GM19438 (cell line): ENCODE data around the gene DIAPH3.

Source experiments
- ATAC-seq: cut with Tn5 transposase; IDR thresholded peaks from one replicate; pipeline ENCODE4 v1.9.1; 2021; ENCODE audit warnings: low read depth; ENCODE audit not compliant: unreplicated experiment

Gene DIAPH3

GRCh38 chr13:59658027-59658737, 505.5 kb downstream of the DIAPH3 start:
- no peak for ATAC-seq

GRCh38 chr13:59653916-59654315, 509.8 kb downstream of the DIAPH3 start:
- ATAC-seq = no peak

- no peak for ATAC-seq
Observed at GRCh38 chr13:59651479-59651878, 512.2 kb downstream of the DIAPH3 start.

- no peak for ATAC-seq
Observed at GRCh38 chr13:59643906-59644626, 519.7 kb downstream of the DIAPH3 start.

- no peak for ATAC-seq
Observed at GRCh38 chr13:59643364-59643841, 520.3 kb downstream of the DIAPH3 start.

- ATAC-seq = no peak
Observed at GRCh38 chr13:59641817-59642216, 521.9 kb downstream of the DIAPH3 start.

- ATAC-seq = no peak
Observed at GRCh38 chr13:59641261-59641660, 522.5 kb downstream of the DIAPH3 start.

GRCh38 chr13:59638404-59638803, 525.3 kb downstream of the DIAPH3 start:
- no peak for ATAC-seq

GRCh38 chr13:59635589-59635988, 528.1 kb downstream of the DIAPH3 start:
- ATAC-seq = no peak

GRCh38 chr13:59633290-59633689, 530.4 kb downstream of the DIAPH3 start:
- no peak for ATAC-seq

GRCh38 chr13:59631271-59631670, 532.5 kb downstream of the DIAPH3 start:
- no peak for ATAC-seq

GRCh38 chr13:59625111-59625510, 538.6 kb downstream of the DIAPH3 start:
- ATAC-seq = no peak

GRCh38 chr13:59623206-59623915, 540.4 kb downstream of the DIAPH3 start:
- ATAC-seq = no peak

- ATAC-seq = no peak
Observed at GRCh38 chr13:59621773-59622172, 542.0 kb downstream of the DIAPH3 start.
